ENCODE results near the gene APOBEC2. TPM values are rescaled to one million over a fixed set of nuclear protein-coding genes. Genes with fewer than 3 reads are reported as not detected.

The APOBEC2 gene
- total and polyA plus RNA-seq, 2 donors (not counting 1 experiment from before 2014, with no cell fraction given) = not detected

- peaks cover 2 to 20% of the 10 kb centered on the region in 2 experiments for H3K36me3 ChIP-seq (replicated peaks in 1 of 2; ENCODE audit: control extremely low read depth in 1 of 2, control insufficient read depth in 1 of 2, extremely low read depth in 1 of 2, insufficient read depth in 2 of 2, low read length in 1 of 2)
- ChIA-PET CTCF (interaction anchor here (1.0 to 1.7 kb wide), 4 partner anchors 8 to 203 kb away, joined by 3 to 5 read pairs (median 3); no protein-coding TSS in a partner anchor), POLR2A (no interaction called here)
- Mint-ChIP-seq H3K4me3 (peak overlapping the region; percentile 31), H3K9me3 (ENCODE audit: insufficient read depth) (no peaks in the 10 kb centered on the region), H3K27me3 (no peaks in the 10 kb centered on the region), H3K4me1 (peaks cover 60% of the 10 kb centered on the region), H3K27ac (peak overlapping the region; percentile 43)
- DNase-seq = no peak
- no peaks in the 10 kb centered on the region for H3K27me3 ChIP-seq (replicated peaks in 1 of 4; ENCODE audit: control extremely low read depth in 1 of 4, control insufficient read depth in 3 of 4, insufficient read depth in 4 of 4, low read length in 3 of 4)
- no peak for ATAC-seq (ENCODE audit: low read depth)
- peak overlapping the region; percentile 89 for H3K4me2 ChIP-seq (replicated peaks; ENCODE audit: low read depth, low read length, poor library complexity, severe bottlenecking)
- H3K4me3 ChIP-seq (ENCODE audit: control extremely low read depth in 1 of 5, extremely low read depth in 1 of 5, insufficient read depth in 1 of 5, low read depth in 2 of 5, low read length in 4 of 5) = no peak overlapping the region
- no peaks in the 10 kb centered on the region for H3K9me3 ChIP-seq (ENCODE audit: control extremely low read depth in 1 of 3, control insufficient read depth in 2 of 3, insufficient read depth in 1 of 3, low read length in 2 of 3)
- H2AFZ ChIP-seq (ENCODE audit: insufficient read depth, low read depth, low read length, poor library complexity, severe bottlenecking) = no peak overlapping the region
- no peak overlapping the region for H3K9ac ChIP-seq (ENCODE audit: low read length)
- 100% methylated on average over 1 of the region's 4 CpGs for WGBS (ENCODE audit: insufficient coverage)
- no peaks in the 10 kb centered on the region for H4K20me1 ChIP-seq (ENCODE audit: control insufficient read depth, insufficient read depth, low read length, poor library complexity, severe bottlenecking)
- TF ChIP-seq EZH2 (IDR thresholded peaks at IDR 0.05; ENCODE audit: borderline replicate concordance, insufficient read depth, low read depth, low read length, poor library complexity, severe bottlenecking) (no peak), CTCF (IDR thresholded peaks at IDR 0.05) (no peak)
- peaks cover 42 to 45% of the 10 kb centered on the region in 2 donors for H3K4me1 ChIP-seq (ENCODE audit: control insufficient read depth in 2 of 2, insufficient read depth in 2 of 2, low read length in 2 of 2)
- intact Hi-C loops (cut with micrococcal nuclease) = loop anchor here (10.0 kb wide), 3 partner anchors 199 to 1489 kb away; partner anchors contain the start of genes UBR2 and USP49
- peaks cover 74% of the 10 kb centered on the region for H3K79me2 ChIP-seq (ENCODE audit: control insufficient read depth, insufficient read depth, low read length)
- peak overlapping the region in 1 of 2 donors; percentile 97 for H3K27ac ChIP-seq (ENCODE audit: low read length in 2 of 2)
These were observed 22.9 kb downstream of the APOBEC2 start for GRCh38 chr6:41075651-41076626.

GRCh38 chr6:41077536-41077935 lies 24.5 kb downstream of the APOBEC2 start:
- H3K36me3 ChIP-seq (replicated peaks in 1 of 2; ENCODE audit: control extremely low read depth in 1 of 2, control insufficient read depth in 1 of 2, extremely low read depth in 1 of 2, insufficient read depth in 2 of 2, low read length in 1 of 2) = peaks cover 2 to 30% of the 10 kb centered on the region in 2 experiments
- H3K4me3 ChIP-seq (ENCODE audit: control extremely low read depth in 1 of 5, extremely low read depth in 1 of 5, insufficient read depth in 1 of 5, low read depth in 2 of 5, low read length in 4 of 5) = no peak overlapping the region
- H3K27me3 Mint-ChIP-seq = no peaks in the 10 kb centered on the region
- ChIA-PET CTCF (no interaction called here), POLR2A (no interaction called here)
- H3K4me1 ChIP-seq (ENCODE audit: control insufficient read depth in 2 of 2, insufficient read depth in 2 of 2, low read length in 2 of 2) = peaks cover 36 to 40% of the 10 kb centered on the region in 2 donors
- DNase-seq (no peak), ATAC-seq (ENCODE audit: low read depth) (no peak)
- no peaks in the 10 kb centered on the region for H3K27me3 ChIP-seq (replicated peaks in 1 of 4; ENCODE audit: control extremely low read depth in 1 of 4, control insufficient read depth in 3 of 4, insufficient read depth in 4 of 4, low read length in 3 of 4)
- intact Hi-C loops (cut with micrococcal nuclease) = loop anchor here (10.0 kb wide), 3 partner anchors 197 to 1487 kb away; partner anchors contain the start of genes UBR2 and USP49
- H3K4me3 Mint-ChIP-seq = no peak overlapping the region
- no peaks in the 10 kb centered on the region for H3K9me3 Mint-ChIP-seq (ENCODE audit: insufficient read depth)
- peaks cover 84% of the 10 kb centered on the region for H3K79me2 ChIP-seq (ENCODE audit: control insufficient read depth, insufficient read depth, low read length)
- TF ChIP-seq CTCF (IDR thresholded peaks at IDR 0.05) (no peak), EZH2 (IDR thresholded peaks at IDR 0.05; ENCODE audit: borderline replicate concordance, insufficient read depth, low read depth, low read length, poor library complexity, severe bottlenecking) (no peak)
- no peaks in the 10 kb centered on the region for H3K9me3 ChIP-seq (ENCODE audit: control extremely low read depth in 1 of 3, control insufficient read depth in 2 of 3, insufficient read depth in 1 of 3, low read length in 2 of 3)
- H3K9ac ChIP-seq (ENCODE audit: low read length) = no peak overlapping the region
- no peaks in the 10 kb centered on the region for H4K20me1 ChIP-seq (ENCODE audit: control insufficient read depth, insufficient read depth, low read length, poor library complexity, severe bottlenecking)
- no peak overlapping the region for H2AFZ ChIP-seq (ENCODE audit: insufficient read depth, low read depth, low read length, poor library complexity, severe bottlenecking)
- H3K4me2 ChIP-seq (replicated peaks; ENCODE audit: low read depth, low read length, poor library complexity, severe bottlenecking) = no peak overlapping the region
- H3K27ac ChIP-seq (ENCODE audit: low read length in 2 of 2) = no peak overlapping the region
- H3K27ac Mint-ChIP-seq = no peak overlapping the region
- peaks cover 56% of the 10 kb centered on the region for H3K4me1 Mint-ChIP-seq
- no CpG with 5 or more reads among the region's 2 CpGs for WGBS (ENCODE audit: insufficient coverage)
